Endothelial cell (in vitro differentiated cells): ENCODE results near the gene MACF1. TPM values are rescaled to one million over a fixed set of nuclear protein-coding genes. Genes with fewer than 3 reads are reported as not detected.

Experiments used
- DNase-seq: peaks from one replicate; pipeline ENCODE4 v3.0.0; 2021; ENCODE audit warnings: low spot score
- H3K27ac Mint-ChIP-seq: one replicate; pipeline ENCODE4 v1.8.0; 2021; ENCODE audit warnings: mixed read lengths, inconsistent platforms; ENCODE audit not compliant: unreplicated experiment
- H3K27me3 Mint-ChIP-seq: one replicate; pipeline ENCODE4 v1.8.0; 2021; ENCODE audit warnings: mild to moderate bottlenecking, moderate library complexity, mixed read lengths, inconsistent platforms; ENCODE audit not compliant: unreplicated experiment
- H3K36me3 Mint-ChIP-seq: one replicate; pipeline ENCODE4 v1.8.0; 2021; ENCODE audit warnings: mild to moderate bottlenecking, low read depth, mixed read lengths, inconsistent platforms; ENCODE audit not compliant: unreplicated experiment
- H3K4me1 Mint-ChIP-seq: one replicate; pipeline ENCODE4 v1.8.0; 2021; ENCODE audit warnings: mild to moderate bottlenecking, mixed read lengths, inconsistent platforms; ENCODE audit not compliant: unreplicated experiment
- H3K4me3 Mint-ChIP-seq: one replicate; pipeline ENCODE4 v1.8.0; 2021; ENCODE audit warnings: mild to moderate bottlenecking, mixed read lengths, inconsistent platforms; ENCODE audit not compliant: unreplicated experiment
- H3K9me3 Mint-ChIP-seq: one replicate; pipeline ENCODE4 v1.8.0; 2021; ENCODE audit warnings: mixed read lengths, inconsistent platforms; ENCODE audit not compliant: unreplicated experiment
- CTCF ChIP-seq: fragments of 200-600 bp; sonication (generic); IDR thresholded peaks from one replicate; pipeline ENCODE4 v1.5.0; 2021; ENCODE audit warnings: antibody characterized with exemption; ENCODE audit not compliant: unreplicated experiment
- total RNA-seq: library from RNA; stranded (reverse); fragmentation: NEBNext Ultra II Directional; extraction: Animal tissue kit (Norgen Biotek cat#: 25700); gene quantifications from one replicate; pipeline ENCODE4 v1.2.1, GENCODE V29; 2021; ENCODE audit not compliant: unreplicated experiment

The MACF1 gene
- total RNA-seq, 1 donor from 2014 or later, result 511 TPM

DNA sequence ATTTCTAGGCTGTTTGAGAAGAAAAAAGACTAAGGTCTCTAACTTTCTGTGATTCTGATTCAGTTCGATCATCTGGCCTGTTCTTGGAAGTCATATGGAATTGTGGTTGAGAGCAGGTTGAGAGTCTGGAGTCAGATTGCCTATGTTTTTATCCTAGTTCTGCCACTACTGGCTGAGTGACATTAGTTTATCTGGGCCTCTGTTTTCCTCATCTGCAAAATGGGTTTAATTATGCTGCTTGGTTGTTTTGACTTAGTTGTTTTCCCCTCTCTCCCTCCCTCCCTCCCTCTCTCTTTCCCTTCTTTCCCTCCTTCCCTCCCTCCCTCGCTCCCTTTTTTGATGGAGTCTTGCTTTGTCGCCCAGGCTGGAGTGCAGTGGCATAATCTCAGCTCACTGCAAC lies 6.2 kb downstream of the MACF1 start:
- no peak for TF ChIP-seq CTCF
- no peak for DNase-seq
- Mint-ChIP-seq H3K4me3 (no peak overlapping the region), H3K4me1 (peaks cover 38% of the 10 kb centered on the region), H3K9me3 (no peaks in the 10 kb centered on the region), H3K27ac (no peak overlapping the region), H3K36me3 (peaks cover 3% of the 10 kb centered on the region), H3K27me3 (peaks cover 3% of the 10 kb centered on the region)

DNA sequence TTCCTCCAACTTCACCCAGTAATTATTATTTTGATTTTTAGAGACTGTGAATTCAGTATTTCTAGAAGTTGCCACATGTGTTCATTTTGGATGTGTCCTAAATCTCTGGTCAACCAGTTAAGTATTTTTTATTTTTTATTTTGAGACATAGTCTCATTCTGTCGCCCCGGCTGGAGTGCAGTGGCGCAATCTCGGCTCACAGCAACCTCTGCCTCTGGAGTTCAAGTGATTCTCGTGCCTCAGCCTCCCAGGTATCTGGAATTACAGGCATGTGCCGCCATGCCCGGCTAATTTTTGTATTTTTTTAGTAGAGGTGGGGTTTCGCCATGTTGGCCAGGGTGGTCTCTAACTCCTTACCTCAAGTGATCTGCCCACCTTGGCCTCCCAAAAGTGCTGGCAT lies 8.0 kb downstream of the MACF1 start:
- peaks cover 37% of the 10 kb centered on the region for H3K4me1 Mint-ChIP-seq
- H3K4me3 Mint-ChIP-seq, result no peak overlapping the region
- H3K9me3 Mint-ChIP-seq, result no peaks in the 10 kb centered on the region
- DNase-seq, result no peak
- H3K36me3 Mint-ChIP-seq, result peaks cover 3% of the 10 kb centered on the region
- H3K27me3 Mint-ChIP-seq, result peaks cover 3% of the 10 kb centered on the region
- no peak for TF ChIP-seq CTCF
- no peak overlapping the region for H3K27ac Mint-ChIP-seq

GRCh38 chr1:39213511-39214002 lies 9.1 kb downstream of the MACF1 start:
- Mint-ChIP-seq H3K4me1 (peaks cover 38% of the 10 kb centered on the region), H3K9me3 (no peaks in the 10 kb centered on the region), H3K4me3 (no peak overlapping the region), H3K27me3 (peaks cover 3% of the 10 kb centered on the region), H3K36me3 (no peaks in the 10 kb centered on the region), H3K27ac (peak overlapping the region; percentile 62)
- no peak for DNase-seq
- no peak for TF ChIP-seq CTCF

DNA sequence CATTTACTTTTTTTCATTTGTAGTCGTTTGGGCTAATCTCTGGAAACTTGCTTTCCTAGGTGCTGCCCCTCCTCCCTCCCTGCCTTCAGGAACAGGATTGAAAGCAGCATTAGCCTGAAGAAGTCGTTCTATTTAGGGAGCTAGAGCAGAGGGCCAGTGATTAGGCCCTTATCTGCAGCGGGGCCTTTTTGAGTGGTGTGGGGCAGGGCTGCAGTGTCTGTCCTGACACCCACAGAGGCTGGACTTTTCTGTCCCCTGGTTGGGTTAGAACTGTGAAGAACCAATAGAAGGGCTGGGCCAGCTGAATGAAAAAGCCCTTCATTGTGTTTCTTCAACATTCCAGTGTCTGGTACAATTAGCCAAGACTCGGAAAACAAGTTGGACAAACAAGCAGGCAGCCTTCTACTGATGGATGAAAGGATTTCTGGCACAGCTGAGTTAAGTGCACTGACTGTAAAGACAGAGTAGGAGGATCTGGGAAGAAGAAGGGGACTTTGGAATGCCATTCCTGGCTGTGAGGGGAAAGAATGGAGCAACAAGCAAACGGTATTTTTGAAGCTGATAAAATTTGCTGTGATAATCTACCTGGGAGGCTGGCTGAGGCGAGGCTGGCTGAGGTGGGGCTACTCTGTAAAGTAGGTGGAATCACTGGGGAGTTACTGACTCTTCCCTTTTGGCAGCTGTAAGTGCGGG lies 9.7 kb downstream of the MACF1 start:
- Mint-ChIP-seq H3K27ac (peak overlapping the region; percentile 62), H3K9me3 (no peaks in the 10 kb centered on the region)
- DNase-seq, result no peak

More for the DNA sequence above, 9.7 kb downstream of the MACF1 start:
- no peak for TF ChIP-seq CTCF
- Mint-ChIP-seq H3K4me3 (no peak overlapping the region), H3K36me3 (no peaks in the 10 kb centered on the region), H3K4me1 (peaks cover 39% of the 10 kb centered on the region), H3K27me3 (peaks cover 3% of the 10 kb centered on the region)
